Osteoblast (primary cell): ENCODE measurements around the gene B3GALT6. TPM values are rescaled to one million over a fixed set of nuclear protein-coding genes. Genes with fewer than 3 reads are reported as not detected.
"Not testable (repeated sequence)": the region's sequence is repeated elsewhere in the genome, so short reads cannot be mapped to it uniquely, and the experiment has no call there.

Experiments
- DNase-seq: peaks from one replicate; pipeline ENCODE4 v3.0.0; 2011; ENCODE audit warnings: low spot score, mixed read lengths; ENCODE audit not compliant: insufficient read length; ENCODE audit errors: missing footprints
- H2AFZ ChIP-seq: 2 replicates; pipeline ENCODE4 v1.6.0; 2011; ENCODE audit warnings: mild to moderate bottlenecking, low read length
- H3K27ac ChIP-seq: 2 replicates; pipeline ENCODE4 v1.5.1; 2011; ENCODE audit warnings: mild to moderate bottlenecking, low read depth, low read length, moderate library complexity
- H3K27me3 ChIP-seq: 2 replicates; pipeline ENCODE4 v1.6.0; 2012; ENCODE audit warnings: mild to moderate bottlenecking, control low read depth, inconsistent platforms, low read length, moderate library complexity; ENCODE audit not compliant: insufficient read depth
- H3K36me3 ChIP-seq: 2 replicates; pipeline ENCODE4 v1.5.1; 2011; ENCODE audit warnings: mild to moderate bottlenecking, low read length, control low read depth, moderate library complexity; ENCODE audit not compliant: insufficient read depth
- H3K4me1 ChIP-seq: 2 replicates; pipeline ENCODE4 v1.5.1; 2011; ENCODE audit warnings: mild to moderate bottlenecking, low read length, control low read depth, moderate library complexity; ENCODE audit not compliant: insufficient read depth
- H3K4me2 ChIP-seq: 2 replicates; pipeline ENCODE4 v1.6.0; 2011; ENCODE audit warnings: mild to moderate bottlenecking, low read length; ENCODE audit not compliant: insufficient read depth
- H3K4me3 ChIP-seq: fragments of 200-600 bp; sonication (generic); 3 replicates; pipeline ENCODE4 v1.5.1; 2012; ENCODE audit warnings: mild to moderate bottlenecking, low read length, inconsistent platforms; ENCODE audit not compliant: insufficient read depth
- H3K79me2 ChIP-seq: 2 replicates; pipeline ENCODE4 v1.6.0; 2012; ENCODE audit warnings: mild to moderate bottlenecking, low read length, control low read depth, inconsistent platforms; ENCODE audit not compliant: insufficient read depth
- H3K9me3 ChIP-seq: 2 replicates; pipeline ENCODE4 v1.5.1; 2011; ENCODE audit warnings: low read depth, low read length, control low read depth
- H4K20me1 ChIP-seq: 2 replicates; pipeline ENCODE4 v1.6.0; 2012; ENCODE audit warnings: mild to moderate bottlenecking, low read length, control low read depth; ENCODE audit not compliant: insufficient read depth
- total RNA-seq: library from RNA; depleted of rRNA; stranded (reverse); fragments of >200 nt; gene quantifications from 2 replicates; pipeline ENCODE4 v1.2.3, GENCODE V29; 2012
- TF ChIP-seq, protein P1 (sequence below): IDR thresholded peaks from 2 replicates; pipeline ENCODE4 v1.5.1; 2011; ENCODE audit warnings: mild to moderate bottlenecking, low read depth, low read length, moderate library complexity; ENCODE audit errors: extremely low read depth

Gene B3GALT6
- total RNA-seq, 1 donor: 29.7 TPM

DNA sequence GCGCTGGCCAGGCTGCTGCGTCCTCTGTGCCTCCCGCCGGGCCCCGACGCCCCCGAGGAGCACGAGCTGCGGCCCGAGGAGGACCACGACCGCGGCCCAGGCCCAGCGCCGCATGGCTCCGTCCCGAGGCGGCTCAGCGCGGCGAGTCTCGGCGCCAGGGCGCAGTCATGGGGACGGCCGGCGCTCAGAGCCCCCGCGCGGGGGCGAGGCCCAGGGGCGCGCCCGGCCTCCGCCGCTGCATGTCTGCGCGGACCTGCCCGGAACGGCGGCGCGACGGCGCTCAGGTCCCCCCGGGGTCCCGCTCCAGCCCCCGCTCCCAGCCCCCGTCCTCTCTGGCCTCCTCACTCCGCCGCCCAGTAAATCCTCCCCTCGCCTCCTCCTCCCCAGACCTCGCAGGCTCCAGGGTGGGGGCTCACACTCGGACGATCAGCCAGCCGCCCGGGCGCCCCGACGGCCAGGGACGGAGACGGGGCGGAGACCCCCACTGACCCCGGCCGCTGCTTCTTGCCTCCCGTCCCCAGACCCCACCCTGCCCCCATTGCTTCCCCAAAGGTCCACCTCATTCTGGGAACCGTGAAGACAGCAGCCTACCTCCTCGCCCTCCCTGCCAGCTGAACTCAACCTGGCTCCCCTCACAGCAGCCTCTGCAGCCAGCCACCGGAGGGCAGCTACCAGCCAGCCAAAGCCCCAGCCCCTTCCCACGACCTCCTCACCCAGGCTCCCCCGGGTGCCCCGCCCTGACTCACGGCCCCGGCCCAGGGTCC is 14.7 kb downstream of the B3GALT6 start, which contains the start of gene C1QTNF12:
C1QTNF12 (minus strand) TSS at position 146 of the 764 bp plus-strand sequence; CDS start at position 114, 32 bp downstream.
- no peak within 1 kb of the TSS for H2AFZ ChIP-seq
- H3K4me2 ChIP-seq: no peak within 1 kb of the TSS
- H3K27ac ChIP-seq: no peak within 1 kb of the TSS
- H3K9me3 ChIP-seq: no peaks in the 10 kb centered on the region
- H3K4me3 ChIP-seq: peak within 1 kb of the TSS; percentile 22
- DNase-seq: peak; percentile 92
- no peaks in the 10 kb centered on the region for H3K36me3 ChIP-seq
- H3K27me3 ChIP-seq: no peaks in the 10 kb centered on the region
- H3K4me1 ChIP-seq: no peaks in the 10 kb centered on the region
- TF ChIP-seq, protein P1, sequence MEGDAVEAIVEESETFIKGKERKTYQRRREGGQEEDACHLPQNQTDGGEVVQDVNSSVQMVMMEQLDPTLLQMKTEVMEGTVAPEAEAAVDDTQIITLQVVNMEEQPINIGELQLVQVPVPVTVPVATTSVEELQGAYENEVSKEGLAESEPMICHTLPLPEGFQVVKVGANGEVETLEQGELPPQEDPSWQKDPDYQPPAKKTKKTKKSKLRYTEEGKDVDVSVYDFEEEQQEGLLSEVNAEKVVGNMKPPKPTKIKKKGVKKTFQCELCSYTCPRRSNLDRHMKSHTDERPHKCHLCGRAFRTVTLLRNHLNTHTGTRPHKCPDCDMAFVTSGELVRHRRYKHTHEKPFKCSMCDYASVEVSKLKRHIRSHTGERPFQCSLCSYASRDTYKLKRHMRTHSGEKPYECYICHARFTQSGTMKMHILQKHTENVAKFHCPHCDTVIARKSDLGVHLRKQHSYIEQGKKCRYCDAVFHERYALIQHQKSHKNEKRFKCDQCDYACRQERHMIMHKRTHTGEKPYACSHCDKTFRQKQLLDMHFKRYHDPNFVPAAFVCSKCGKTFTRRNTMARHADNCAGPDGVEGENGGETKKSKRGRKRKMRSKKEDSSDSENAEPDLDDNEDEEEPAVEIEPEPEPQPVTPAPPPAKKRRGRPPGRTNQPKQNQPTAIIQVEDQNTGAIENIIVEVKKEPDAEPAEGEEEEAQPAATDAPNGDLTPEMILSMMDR: no peak
- no peaks in the 10 kb centered on the region for H3K79me2 ChIP-seq
- H4K20me1 ChIP-seq: peaks cover 8% of the 10 kb centered on the region

DNA sequence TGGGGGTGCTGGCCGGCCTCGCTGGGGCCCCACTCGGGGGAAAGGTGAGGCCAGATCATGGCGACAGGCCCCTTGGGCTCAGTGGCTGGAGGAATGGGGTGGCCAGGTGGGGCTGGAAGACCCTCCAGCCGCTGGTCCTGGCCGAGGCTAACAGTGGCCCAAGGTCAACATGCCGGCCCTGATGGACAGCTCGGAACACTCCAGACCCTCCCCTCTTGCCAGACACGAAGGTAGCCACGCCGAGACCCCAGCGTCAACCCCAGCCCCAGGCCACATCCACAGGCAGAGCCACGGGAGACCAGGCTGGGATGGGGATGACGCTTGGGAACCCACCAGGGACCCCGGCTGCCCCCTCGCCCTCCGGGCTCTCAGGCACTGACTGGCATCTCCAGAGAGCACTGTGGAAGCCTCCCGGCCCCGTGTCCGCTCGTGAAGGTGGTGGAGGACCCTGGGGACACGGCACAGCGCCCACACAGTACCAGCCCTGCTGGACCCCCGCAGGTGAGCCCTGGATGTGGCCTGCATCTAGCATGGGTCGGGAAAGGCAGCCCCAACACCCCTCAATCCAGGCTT is 15.4 kb downstream of the B3GALT6 start:
- no peaks in the 10 kb centered on the region for H3K27me3 ChIP-seq
- TF ChIP-seq, protein P1: no peak
- H3K4me2 ChIP-seq: no peak overlapping the region
- no peaks in the 10 kb centered on the region for H3K9me3 ChIP-seq
- H2AFZ ChIP-seq: no peak overlapping the region
- peaks cover 8% of the 10 kb centered on the region for H4K20me1 ChIP-seq
- peaks cover 2% of the 10 kb centered on the region for H3K36me3 ChIP-seq
- DNase-seq: peak; percentile 88
- no peak overlapping the region for H3K4me3 ChIP-seq
- no peaks in the 10 kb centered on the region for H3K4me1 ChIP-seq
- no peaks in the 10 kb centered on the region for H3K79me2 ChIP-seq
- H3K27ac ChIP-seq: no peak overlapping the region

GRCh38 chr1:1248009-1248913 is 16.2 kb downstream of the B3GALT6 start:
- not testable (repeated sequence) for H3K4me3 ChIP-seq, H3K27ac ChIP-seq, H4K20me1 ChIP-seq, H2AFZ ChIP-seq, H3K36me3 ChIP-seq, H3K4me2 ChIP-seq, H3K27me3 ChIP-seq, H3K4me1 ChIP-seq, H3K9me3 ChIP-seq, DNase-seq, H3K79me2 ChIP-seq

GRCh38 chr1:1250786-1251284 is 18.8 kb downstream of the B3GALT6 start:
- H3K4me2 ChIP-seq: no peak overlapping the region
- no peaks in the 10 kb centered on the region for H3K4me1 ChIP-seq
- peaks cover 32% of the 10 kb centered on the region for H3K36me3 ChIP-seq
- peaks cover 5% of the 10 kb centered on the region for H3K79me2 ChIP-seq
- H3K9me3 ChIP-seq: no peaks in the 10 kb centered on the region
- H4K20me1 ChIP-seq: peaks cover 9% of the 10 kb centered on the region
- DNase-seq: no peak
- H3K27ac ChIP-seq: no peak overlapping the region
- H2AFZ ChIP-seq: no peak overlapping the region
- no peaks in the 10 kb centered on the region for H3K27me3 ChIP-seq
- TF ChIP-seq, protein P1: no peak
- H3K4me3 ChIP-seq: no peak overlapping the region
